Measurements from ENCODE around the gene GGT6. TPM values are rescaled to one million over a fixed set of nuclear protein-coding genes. Genes with fewer than 3 reads are reported as not detected.

GGT6 gene
- total RNA-seq, 4 donors from 2014 or later = 214 to 308 (median 283) TPM

DNA sequence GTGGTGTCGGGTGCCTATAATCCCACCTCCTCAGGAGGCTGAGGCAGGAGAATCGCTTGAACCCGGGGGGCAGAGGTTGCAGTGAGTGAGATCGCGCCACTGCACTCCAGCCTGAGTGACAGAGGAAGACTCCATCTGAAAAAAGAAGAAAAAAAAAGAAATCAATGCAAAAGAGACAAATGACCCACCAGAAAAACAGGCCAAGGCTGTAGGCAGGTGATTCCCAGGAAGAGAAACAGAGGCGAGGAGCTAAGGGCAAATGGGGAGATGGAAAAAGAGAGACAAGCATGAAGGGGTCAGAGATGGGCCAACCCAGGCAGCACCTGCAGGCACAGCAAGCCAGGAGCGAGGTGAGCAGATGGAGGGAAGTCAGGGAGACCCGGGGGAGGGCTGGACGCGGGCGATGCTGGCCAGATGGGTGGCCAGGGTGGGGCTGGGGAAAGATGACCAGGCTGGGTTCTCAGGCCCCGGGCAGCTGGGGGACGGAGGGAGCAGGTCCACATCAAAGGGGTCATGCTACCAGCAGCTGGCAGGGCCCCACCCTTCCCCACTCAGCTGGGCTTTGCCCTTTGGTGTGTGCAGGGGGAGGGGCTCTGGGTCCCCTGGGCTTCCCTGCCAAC is 30.7 kb downstream of the GGT6 start:
- in situ Hi-C loops (cut with MboI; ENCODE audit: low pct_ligation_motif_present in 1 of 4, low pct_unique_long_range_greater_than_20kb in 1 of 4, low sequenced_read_pairs in 3 of 4) (no loop called here), intact Hi-C loops (cut with DNase I; ENCODE audit: low total_unique reads) (no loop called here)

DNA sequence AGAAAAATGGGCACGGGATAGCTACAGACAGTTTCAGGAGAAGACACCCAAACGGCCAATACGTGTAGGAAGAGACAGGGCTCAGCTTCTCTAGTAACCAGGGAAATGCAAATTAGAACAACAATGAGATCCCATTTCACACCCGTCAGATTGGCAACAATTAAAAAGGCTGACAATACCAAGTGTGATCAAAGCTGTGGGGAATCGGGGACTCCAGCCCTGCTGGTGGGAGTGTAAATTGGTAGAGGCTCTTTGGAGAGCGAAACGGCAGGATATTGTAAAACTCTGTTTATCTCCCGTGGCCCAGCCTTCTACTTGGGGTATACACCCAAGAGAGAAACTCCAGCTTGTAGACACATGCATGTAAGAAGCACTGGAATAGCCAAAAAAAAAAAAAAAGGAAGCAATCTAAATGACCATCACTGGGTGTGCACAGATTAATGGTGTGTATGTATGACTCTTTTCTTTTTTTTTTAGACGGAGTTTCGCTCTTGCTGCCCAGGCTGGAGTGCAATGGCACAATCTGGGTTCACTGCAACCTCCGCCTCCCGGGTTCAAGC is 32.7 kb downstream of the GGT6 start:
- H3K27ac ChIP-seq = no peak overlapping the region
- H3K9me3 ChIP-seq = no peaks in the 10 kb centered on the region
- H3K36me3 ChIP-seq = no peaks in the 10 kb centered on the region
- no peak overlapping the region for H3K4me3 ChIP-seq
- in situ Hi-C loops (cut with MboI; ENCODE audit: low pct_ligation_motif_present in 1 of 4, low pct_unique_long_range_greater_than_20kb in 1 of 4, low sequenced_read_pairs in 3 of 4) (no loop called here), intact Hi-C loops (cut with DNase I; ENCODE audit: low total_unique reads) (no loop called here)
- DNase-seq = no peak
- 65 to 71% methylated on average over 8 to 12 of the region's 12 CpGs for WGBS, 2 donors (ENCODE audit: low coverage in 1 of 2)
- no peaks in the 10 kb centered on the region for H3K4me1 ChIP-seq
- no peak for TF ChIP-seq POLR2AphosphoS5 (IDR thresholded peaks at IDR 0.05)
- TF ChIP-seq EP300 (IDR thresholded peaks at IDR 0.05; ENCODE audit: low read depth) = no peak
- TF ChIP-seq POLR2A (IDR thresholded peaks at IDR 0.05) = no peak
- TF ChIP-seq, protein P1, sequence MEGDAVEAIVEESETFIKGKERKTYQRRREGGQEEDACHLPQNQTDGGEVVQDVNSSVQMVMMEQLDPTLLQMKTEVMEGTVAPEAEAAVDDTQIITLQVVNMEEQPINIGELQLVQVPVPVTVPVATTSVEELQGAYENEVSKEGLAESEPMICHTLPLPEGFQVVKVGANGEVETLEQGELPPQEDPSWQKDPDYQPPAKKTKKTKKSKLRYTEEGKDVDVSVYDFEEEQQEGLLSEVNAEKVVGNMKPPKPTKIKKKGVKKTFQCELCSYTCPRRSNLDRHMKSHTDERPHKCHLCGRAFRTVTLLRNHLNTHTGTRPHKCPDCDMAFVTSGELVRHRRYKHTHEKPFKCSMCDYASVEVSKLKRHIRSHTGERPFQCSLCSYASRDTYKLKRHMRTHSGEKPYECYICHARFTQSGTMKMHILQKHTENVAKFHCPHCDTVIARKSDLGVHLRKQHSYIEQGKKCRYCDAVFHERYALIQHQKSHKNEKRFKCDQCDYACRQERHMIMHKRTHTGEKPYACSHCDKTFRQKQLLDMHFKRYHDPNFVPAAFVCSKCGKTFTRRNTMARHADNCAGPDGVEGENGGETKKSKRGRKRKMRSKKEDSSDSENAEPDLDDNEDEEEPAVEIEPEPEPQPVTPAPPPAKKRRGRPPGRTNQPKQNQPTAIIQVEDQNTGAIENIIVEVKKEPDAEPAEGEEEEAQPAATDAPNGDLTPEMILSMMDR (IDR thresholded peaks at IDR 0.05) = no peak
- peaks cover 5% of the 10 kb centered on the region for H3K27me3 ChIP-seq

More for the DNA sequence above, 30.7 kb downstream of the GGT6 start:
- Histone ChIP-seq H3K4me3 (no peak overlapping the region), H3K27ac (peak overlapping the region in 1 of 4 donors; percentile 24), H3K27me3 (peaks cover 12% of the 10 kb centered on the region), H3K4me1 (peaks cover 0 to 11% (median 10%) of the 10 kb centered on the region in 4 donors), H3K9me3 (no peaks in the 10 kb centered on the region), H3K36me3 (no peaks in the 10 kb centered on the region)
- TF ChIP-seq, protein P1 (IDR thresholded peaks at IDR 0.05) = no peak
- TF ChIP-seq POLR2A (IDR thresholded peaks at IDR 0.05) = no peak
- TF ChIP-seq EP300 (IDR thresholded peaks at IDR 0.05; ENCODE audit: low read depth) = no peak
- no peak for TF ChIP-seq POLR2AphosphoS5 (IDR thresholded peaks at IDR 0.05)
- no peak for DNase-seq
- WGBS, 2 donors (ENCODE audit: low coverage in 1 of 2) = 75 to 100% methylated on average over 4 to 13 of the region's 13 CpGs

GRCh38 chr17:4527134-4527533 is 33.2 kb downstream of the GGT6 start:
- no peak for DNase-seq
- TF ChIP-seq, protein P1 (IDR thresholded peaks at IDR 0.05) = no peak
- TF ChIP-seq POLR2AphosphoS5 (IDR thresholded peaks at IDR 0.05) (no peak), EP300 (IDR thresholded peaks at IDR 0.05; ENCODE audit: low read depth) (no peak), POLR2A (IDR thresholded peaks at IDR 0.05) (no peak)
- Histone ChIP-seq H3K36me3 (no peaks in the 10 kb centered on the region), H3K4me1 (no peaks in the 10 kb centered on the region), H3K9me3 (no peaks in the 10 kb centered on the region), H3K27me3 (peaks cover under 1% of the 10 kb centered on the region), H3K4me3 (no peak overlapping the region), H3K27ac (no peak overlapping the region)
- in situ Hi-C loops (cut with MboI; ENCODE audit: low pct_ligation_motif_present in 1 of 4, low pct_unique_long_range_greater_than_20kb in 1 of 4, low sequenced_read_pairs in 3 of 4) = no loop called here
- intact Hi-C loops (cut with DNase I; ENCODE audit: low total_unique reads) = no loop called here
- WGBS, 2 donors (ENCODE audit: low coverage in 1 of 2) = 58 to 59% methylated on average over 1 of the region's 1 CpG

- no peak for DNase-seq
- 83% methylated on average over 11 of the region's 11 CpGs; no CpG with 5 or more reads in 1 of the 2 donors for WGBS, 2 donors (ENCODE audit: low coverage in 1 of 2)
- intact Hi-C loops (cut with DNase I; ENCODE audit: low total_unique reads) (no loop called here), in situ Hi-C loops (cut with MboI; ENCODE audit: low pct_ligation_motif_present in 1 of 4, low pct_unique_long_range_greater_than_20kb in 1 of 4, low sequenced_read_pairs in 3 of 4) (no loop called here)
- Histone ChIP-seq H3K27ac (no peak overlapping the region), H3K27me3 (no peaks in the 10 kb centered on the region), H3K9me3 (no peaks in the 10 kb centered on the region), H3K4me3 (no peak overlapping the region), H3K4me1 (peaks cover 0 to 8% (median 3%) of the 10 kb centered on the region in 4 donors), H3K36me3 (no peaks in the 10 kb centered on the region)
- no peak for TF ChIP-seq POLR2AphosphoS5 (IDR thresholded peaks at IDR 0.05)
- TF ChIP-seq EP300 (IDR thresholded peaks at IDR 0.05; ENCODE audit: low read depth) = no peak
- TF ChIP-seq POLR2A (IDR thresholded peaks at IDR 0.05) = no peak
- TF ChIP-seq, protein P1 (IDR thresholded peaks at IDR 0.05) = no peak
Observed at GRCh38 chr17:4525691-4526397, 34.5 kb downstream of the GGT6 start.
